Hepatocyte (in vitro differentiated cells): Measurements from ENCODE around the gene KIF25. TPM values are rescaled to one million over a fixed set of nuclear protein-coding genes. Genes with fewer than 3 reads are reported as not detected.

Experiments used
- DNase-seq: peaks from one replicate; pipeline ENCODE4 v3.0.0-alpha.2; 2016; ENCODE audit warnings: low spot score
- H2AFZ ChIP-seq: fragments of 200-600 bp; sonication (generic); 2 replicates; pipeline ENCODE4 v1.6.0; 2016; ENCODE audit warnings: antibody characterized with exemption, mild to moderate bottlenecking
- H3K27ac ChIP-seq: fragments of 200-600 bp; sonication (generic); 2 replicates; pipeline ENCODE4 v1.5.1; 2016; ENCODE audit warnings: mild to moderate bottlenecking
- H3K27me3 ChIP-seq: fragments of 200-600 bp; sonication (generic); 2 replicates; pipeline ENCODE4 v1.6.1; 2016
- H3K36me3 ChIP-seq: fragments of 200-600 bp; sonication (generic); replicated peaks from 2 replicates; pipeline ENCODE4 v1.5.1; 2016; ENCODE audit warnings: low read depth; ENCODE audit not compliant: insufficient read depth
- H3K4me1 ChIP-seq: fragments of 200-600 bp; sonication (generic); 2 replicates; pipeline ENCODE4 v1.5.1; 2016; ENCODE audit warnings: mild to moderate bottlenecking, moderate library complexity; ENCODE audit not compliant: insufficient read depth
- H3K4me2 ChIP-seq: fragments of 200-600 bp; sonication (generic); 2 replicates; pipeline ENCODE4 v1.6.0; 2016
- H3K4me3 ChIP-seq: fragments of 200-600 bp; sonication (generic); 2 replicates; pipeline ENCODE4 v1.5.1; 2016; ENCODE audit warnings: mild to moderate bottlenecking
- H3K79me2 ChIP-seq: fragments of 200-600 bp; sonication (generic); 2 replicates; pipeline ENCODE4 v1.6.0; 2017; ENCODE audit warnings: mild to moderate bottlenecking
- H3K9me2 ChIP-seq: fragments of 200-600 bp; sonication (generic); replicated peaks from 2 replicates; pipeline ENCODE4 v1.6.0; 2017; ENCODE audit warnings: mild to moderate bottlenecking; ENCODE audit not compliant: insufficient read depth
- H3K9me3 ChIP-seq: fragments of 200-600 bp; sonication (generic); 2 replicates; pipeline ENCODE4 v1.5.1; 2016; ENCODE audit warnings: low read depth, mild to moderate bottlenecking
- H4K20me1 ChIP-seq: fragments of 200-600 bp; sonication (generic); 2 replicates; pipeline ENCODE4 v1.6.0; 2016; ENCODE audit warnings: mild to moderate bottlenecking; ENCODE audit not compliant: insufficient read depth, poor library complexity, severe bottlenecking
- CTCF ChIP-seq: fragments of 200-600 bp; sonication (generic); IDR thresholded peaks from 2 replicates; pipeline ENCODE4 v1.5.1; 2016; ENCODE audit warnings: antibody characterized with exemption, mild to moderate bottlenecking; ENCODE audit not compliant: poor library complexity
- EZH2 ChIP-seq: fragments of 200-600 bp; sonication (generic); IDR thresholded peaks from 2 replicates; pipeline ENCODE4 v1.6.1; 2016; ENCODE audit warnings: antibody characterized with exemption, mild to moderate bottlenecking, borderline replicate concordance
- EZH2phosphoT487 ChIP-seq: fragments of 200-600 bp; sonication (generic); IDR thresholded peaks from one replicate; pipeline ENCODE4 v1.6.1; 2018; ENCODE audit warnings: antibody characterized with exemption, mild to moderate bottlenecking, low read depth, moderate library complexity; ENCODE audit not compliant: unreplicated experiment, severe bottlenecking
- WGBS: methylation state at CpG from one replicate; pipeline ENCODE4 v1.1.6; 2016; ENCODE audit warnings: low lambda C conversion rate; ENCODE audit errors: missing lambda C conversion rate; 5-methylcytosine and 5-hydroxymethylcytosine counted together
- polyA plus RNA-seq: library from polyadenylated mRNA; unstranded; fragments of >200 nt; fragmentation: Nextera tagmentation; extraction: Ambion mirVana; gene quantifications from 2 replicates; pipeline ENCODE4 v1.2.1, GENCODE V29; 2016
- total RNA-seq: library from RNA; depleted of rRNA; stranded (reverse); fragments of >200 nt; gene quantifications from 2 replicates; pipeline ENCODE4 v1.2.3, GENCODE V29; 2014

KIF25 gene
- total and polyA plus RNA-seq, 2 experiments from 2014 or later = 0.40 TPM; not detected in 1

- no peak for DNase-seq
- Histone ChIP-seq H3K4me1 (no peaks in the 10 kb centered on the region), H2AFZ (no peak overlapping the region), H3K4me3 (no peak overlapping the region), H3K36me3 (no peaks in the 10 kb centered on the region), H3K27ac (no peak overlapping the region), H4K20me1 (no peaks in the 10 kb centered on the region), H3K9me2 (no peaks in the 10 kb centered on the region), H3K4me2 (no peak overlapping the region), H3K27me3 (no peaks in the 10 kb centered on the region), H3K79me2 (no peaks in the 10 kb centered on the region), H3K9me3 (no peaks in the 10 kb centered on the region)
- TF ChIP-seq EZH2 = no peak
- TF ChIP-seq EZH2phosphoT487 = no peak
- TF ChIP-seq CTCF = no peak
- 97% methylated on average over 13 of the region's 13 CpGs for WGBS
These were observed 66.0 kb downstream of the KIF25 start for GRCh38 chr6:168063431-168063830.

- H3K27me3 ChIP-seq = no peaks in the 10 kb centered on the region
- TF ChIP-seq EZH2phosphoT487 (no peak), EZH2 (no peak), CTCF (no peak)
- WGBS = 94% methylated on average over 11 of the region's 11 CpGs
These were observed 66.8 kb downstream of the KIF25 start for GRCh38 chr6:168064226-168064807.

GRCh38 chr6:168067081-168067759 is 69.7 kb downstream of the KIF25 start:
- Histone ChIP-seq H3K79me2 (no peaks in the 10 kb centered on the region), H2AFZ (no peak overlapping the region), H4K20me1 (no peaks in the 10 kb centered on the region), H3K4me1 (no peaks in the 10 kb centered on the region), H3K4me2 (no peak overlapping the region), H3K27ac (no peak overlapping the region), H3K4me3 (no peak overlapping the region), H3K9me3 (no peaks in the 10 kb centered on the region), H3K9me2 (no peaks in the 10 kb centered on the region), H3K36me3 (no peaks in the 10 kb centered on the region), H3K27me3 (no peaks in the 10 kb centered on the region)
- 92% methylated on average over 13 of the region's 24 CpGs for WGBS
- TF ChIP-seq CTCF = no peak
- no peak for TF ChIP-seq EZH2
- no peak for TF ChIP-seq EZH2phosphoT487
- DNase-seq = no peak

More at GRCh38 chr6:168064226-168064807, 66.8 kb downstream of the KIF25 start:
- no peak overlapping the region for H3K4me3 ChIP-seq
- H2AFZ ChIP-seq = no peak overlapping the region
- H3K4me2 ChIP-seq = no peak overlapping the region
- H3K9me3 ChIP-seq = no peaks in the 10 kb centered on the region
- no peaks in the 10 kb centered on the region for H3K9me2 ChIP-seq
- H3K4me1 ChIP-seq = no peaks in the 10 kb centered on the region
- no peak for DNase-seq
- no peaks in the 10 kb centered on the region for H3K79me2 ChIP-seq
- no peak overlapping the region for H3K27ac ChIP-seq
- H3K36me3 ChIP-seq = no peaks in the 10 kb centered on the region
- H4K20me1 ChIP-seq = no peaks in the 10 kb centered on the region
